Activated CD4-positive, alpha-beta T cell treated with anti-CD3 and anti-CD28 coated beads, Interleukin-2, Interleukin-4, amounts not matched to agents 100 ng/mL and 50 ng/mL, durations not matched to agents 16 hours and 8 hours (primary cell): ENCODE measurements around the gene CH25H.

Experiments
- DNase-seq: peaks from one replicate; pipeline ENCODE4 v3.0.0-alpha.2; 2020; ENCODE audit warnings: low spot score

Gene CH25H

GRCh38 chr10:89156161-89156835, 50.8 kb downstream of the CH25H start:
- DNase-seq: no peak
